Right lobe of liver (tissue), 6 donors: ENCODE measurements around the gene MYO1D. TPM values are rescaled to one million over a fixed set of nuclear protein-coding genes. Genes with fewer than 3 reads are reported as not detected.

Source experiments
- ATAC-seq, 4 donors: fragments of 200-7000 bp; cut with Tn5 transposase; one replicate each; pipeline ENCODE4 v1.9.1; 2020; ENCODE audit warnings: mild to moderate bottlenecking in 4 of 4, moderate library complexity in 4 of 4
- DNase-seq, 3 donors: peaks; one replicate each; pipeline ENCODE4 v3.0.0-alpha.2; 2020
- H3K27ac ChIP-seq, 3 donors: fragments of 200-600 bp; one replicate each; pipeline ENCODE4 v1.8.0; 2022
- H3K27me3 ChIP-seq, 2 donors: fragments of 200-600 bp; one replicate each; pipeline ENCODE4 v1.8.0; 2022
- H3K36me3 ChIP-seq, 4 donors: fragments of 200-600 bp; sonication (generic) in 1 of 4; one replicate each; pipeline versions ENCODE4 v1.5.1 to v1.8.0; 2017 to 2022; ENCODE audit warnings: control low read depth in 1 of 4
- H3K4me1 ChIP-seq, 4 donors: fragments of 200-600 bp; sonication (generic) in 1 of 4; one replicate each; pipeline versions ENCODE4 v1.5.1 to v1.8.0; 2017 to 2022; ENCODE audit warnings: control low read depth in 1 of 4
- H3K4me3 ChIP-seq, 3 donors: fragments of 200-600 bp; one replicate each; pipeline ENCODE4 v1.8.0; 2022
- H3K9me3 ChIP-seq, 4 donors: fragments of 200-600 bp; sonication (generic) in 1 of 4; one replicate each; pipeline versions ENCODE4 v1.5.1 to v1.8.0; 2017 to 2022; ENCODE audit warnings: control low read depth in 1 of 4
- POLR2A ChIP-seq: fragments of 450-650 bp; IDR thresholded peaks from one replicate; pipeline ENCODE4 v1.6.1; 2017; ENCODE audit warnings: antibody characterized with exemption, mild to moderate bottlenecking
- WGBS: methylation state at CpG from one replicate; pipeline ENCODE4 v1.1.6; 2018; ENCODE audit warnings: low coverage, low lambda C conversion rate; ENCODE audit not compliant: insufficient coverage; ENCODE audit errors: missing lambda C conversion rate; 5-methylcytosine and 5-hydroxymethylcytosine counted together
- intact Hi-C, 2 donors: fragments of 100-400 bp; cut with DNase I; formaldehyde crosslinking; loops; one replicate each; pipeline versions ENCODE4 v1.11.2 to v1.14.1; 2022
- total RNA-seq, 6 experiments: library from RNA; depleted of rRNA in 2 of 6; stranded (reverse); fragments of >200 nt in 2 of 6; fragmentation: NEBNext Ultra II Directional in 3 of 6; extraction: Animal tissue kit (Norgen Biotek cat#: 25700) in 3 of 6; gene quantifications; one replicate each; pipeline versions ENCODE4 v1.1.0 to v1.2.4, GENCODE V29; 2016 to 2023
- TF ChIP-seq, protein P1 (sequence below), 4 donors: fragments of 200-600 bp in 3 of 4; fragments of 450-650 bp in 1 of 4; IDR thresholded peaks; one replicate each; pipeline versions ENCODE4 v1.5.1 to v1.8.0; 2016 to 2022; ENCODE audit warnings: antibody characterized with exemption in 4 of 4, mild to moderate bottlenecking in 2 of 4
- donor health status: DM: no; HTN: yes; CAD: no.
- donor health status: DM: no; HTN: no; CAD: no.
- donor health status: DM: no; HTN: no; CAD: no.
- donor health status: DM: no; HTN: yes; CAD: no.
- donor health status: DM: no; HTN: yes; CAD: no.

MYO1D gene
- total RNA-seq, 6 experiments from 2014 or later, result 17.6 to 25.7 (median 21.0) TPM

DNA sequence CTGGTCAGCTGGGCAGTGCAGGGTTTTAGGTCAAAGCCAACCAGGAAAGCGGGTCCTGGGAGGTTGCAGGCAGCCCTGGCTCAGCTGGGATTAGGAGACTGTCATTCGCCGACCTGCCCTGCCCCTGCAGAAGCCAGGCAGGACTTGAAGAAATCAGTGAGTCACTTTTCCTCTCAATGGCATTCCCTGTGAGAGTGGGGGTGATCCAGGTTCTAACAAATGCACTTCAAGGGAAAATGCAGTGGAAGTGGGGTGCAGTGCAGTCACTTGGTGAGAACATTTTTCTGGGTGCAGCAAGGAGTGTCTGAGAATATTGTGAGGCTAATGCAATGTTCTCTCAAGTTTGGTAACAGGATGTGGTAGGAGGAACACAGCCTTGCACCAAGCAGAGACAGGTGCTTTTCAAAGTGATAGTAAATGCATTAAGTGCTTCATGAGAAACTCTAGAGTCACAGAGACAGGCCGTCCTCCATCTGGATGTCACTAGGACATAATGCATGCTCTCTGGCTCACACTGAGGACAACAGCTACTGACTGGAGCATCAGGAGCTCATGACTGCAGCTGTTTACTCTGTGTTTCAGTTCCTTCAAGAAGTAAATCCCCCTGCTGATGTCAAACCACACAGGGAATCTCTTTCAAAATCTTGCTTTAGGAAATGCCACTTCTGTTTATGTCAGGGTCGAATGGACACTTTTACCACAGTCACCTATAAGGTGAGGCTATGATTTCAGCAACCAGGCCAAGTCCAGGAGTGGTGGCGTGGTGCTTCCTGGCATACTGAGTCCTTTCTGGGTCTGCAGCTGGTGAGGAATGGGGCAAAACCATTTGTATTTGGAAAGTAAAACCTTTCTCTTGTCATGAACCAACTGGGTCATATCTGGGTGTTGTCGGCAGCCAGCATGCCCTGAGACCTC, 373.4 kb downstream of the MYO1D start:
- H3K27ac ChIP-seq, result peak overlapping the region in 1 of 3 donors; percentile 47

DNA sequence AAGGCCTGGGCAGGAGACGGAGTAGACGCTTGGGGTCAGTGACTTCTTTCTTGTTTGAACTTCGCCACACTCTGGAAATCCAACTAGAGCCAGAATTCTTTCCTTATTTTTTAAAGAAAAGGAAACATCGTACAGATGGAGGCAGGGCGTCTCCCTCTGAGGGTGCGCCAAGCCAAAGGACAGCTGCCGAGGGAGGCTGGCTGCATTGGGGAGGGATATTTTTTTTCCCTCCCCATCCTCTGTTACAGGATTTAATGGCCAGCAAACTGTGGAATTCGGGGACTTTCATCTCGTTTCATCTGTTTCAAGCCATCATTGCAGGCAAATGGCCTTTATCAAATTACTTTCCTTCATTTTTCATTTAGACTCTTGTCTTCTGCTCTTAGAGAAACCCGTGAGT, 374.2 kb downstream of the MYO1D start:
- 64% methylated on average over 7 of the region's 10 CpGs for WGBS
- ATAC-seq (no peak), DNase-seq (no peak)
- no peaks in the 10 kb centered on the region for H3K27me3 ChIP-seq
- H3K9me3 ChIP-seq, result no peaks in the 10 kb centered on the region
- TF ChIP-seq POLR2A, result no peak
- TF ChIP-seq, protein P1, sequence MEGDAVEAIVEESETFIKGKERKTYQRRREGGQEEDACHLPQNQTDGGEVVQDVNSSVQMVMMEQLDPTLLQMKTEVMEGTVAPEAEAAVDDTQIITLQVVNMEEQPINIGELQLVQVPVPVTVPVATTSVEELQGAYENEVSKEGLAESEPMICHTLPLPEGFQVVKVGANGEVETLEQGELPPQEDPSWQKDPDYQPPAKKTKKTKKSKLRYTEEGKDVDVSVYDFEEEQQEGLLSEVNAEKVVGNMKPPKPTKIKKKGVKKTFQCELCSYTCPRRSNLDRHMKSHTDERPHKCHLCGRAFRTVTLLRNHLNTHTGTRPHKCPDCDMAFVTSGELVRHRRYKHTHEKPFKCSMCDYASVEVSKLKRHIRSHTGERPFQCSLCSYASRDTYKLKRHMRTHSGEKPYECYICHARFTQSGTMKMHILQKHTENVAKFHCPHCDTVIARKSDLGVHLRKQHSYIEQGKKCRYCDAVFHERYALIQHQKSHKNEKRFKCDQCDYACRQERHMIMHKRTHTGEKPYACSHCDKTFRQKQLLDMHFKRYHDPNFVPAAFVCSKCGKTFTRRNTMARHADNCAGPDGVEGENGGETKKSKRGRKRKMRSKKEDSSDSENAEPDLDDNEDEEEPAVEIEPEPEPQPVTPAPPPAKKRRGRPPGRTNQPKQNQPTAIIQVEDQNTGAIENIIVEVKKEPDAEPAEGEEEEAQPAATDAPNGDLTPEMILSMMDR (IDR thresholded peaks at IDR 0.05), result no peak
- no peaks in the 10 kb centered on the region for H3K4me1 ChIP-seq
- H3K36me3 ChIP-seq, result no peaks in the 10 kb centered on the region
- peak overlapping the region in 1 of 3 donors; percentile 8 for H3K27ac ChIP-seq
- no peak overlapping the region for H3K4me3 ChIP-seq
- intact Hi-C loops, result no loop called here

More for the DNA sequence above, 373.4 kb downstream of the MYO1D start:
- intact Hi-C loops, result no loop called here
- Histone ChIP-seq H3K27me3 (no peaks in the 10 kb centered on the region), H3K4me3 (no peak overlapping the region), H3K4me1 (no peaks in the 10 kb centered on the region), H3K36me3 (no peaks in the 10 kb centered on the region), H3K9me3 (no peaks in the 10 kb centered on the region)
- TF ChIP-seq, protein P1 (IDR thresholded peaks at IDR 0.05), result no peak
- no peak for TF ChIP-seq POLR2A
- no peak for DNase-seq
- peak; percentile 59 to 73 (median 61) for ATAC-seq
- WGBS, result 56% methylated on average over 6 of the region's 7 CpGs

DNA sequence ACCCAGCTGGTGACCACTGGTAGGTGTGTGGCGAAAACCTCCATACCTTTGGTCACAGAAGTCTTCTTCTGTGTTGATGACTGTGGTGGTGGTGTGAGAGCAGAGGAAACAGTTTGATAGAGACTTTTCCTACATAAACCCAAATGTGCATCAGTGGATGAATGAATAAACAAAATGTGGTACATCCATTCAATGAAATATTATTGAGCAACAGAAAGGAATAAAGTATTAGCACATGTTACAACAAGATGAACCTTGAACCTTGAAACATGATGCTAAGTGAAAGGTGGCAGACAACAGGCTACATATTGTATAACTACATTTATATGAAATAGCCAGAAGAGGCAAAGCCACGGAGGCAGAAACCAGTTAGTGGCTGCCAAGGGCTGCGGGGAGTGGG, 374.9 kb downstream of the MYO1D start:
- Histone ChIP-seq H3K36me3 (no peaks in the 10 kb centered on the region), H3K9me3 (no peaks in the 10 kb centered on the region), H3K27me3 (no peaks in the 10 kb centered on the region), H3K4me1 (no peaks in the 10 kb centered on the region), H3K4me3 (no peak overlapping the region), H3K27ac (no peak overlapping the region)
- TF ChIP-seq, protein P1 (IDR thresholded peaks at IDR 0.05), result no peak
- TF ChIP-seq POLR2A, result no peak
- intact Hi-C loops, result no loop called here
- ATAC-seq, result no peak
- no peak for DNase-seq
- 50% methylated on average over 1 of the region's 3 CpGs for WGBS

DNA sequence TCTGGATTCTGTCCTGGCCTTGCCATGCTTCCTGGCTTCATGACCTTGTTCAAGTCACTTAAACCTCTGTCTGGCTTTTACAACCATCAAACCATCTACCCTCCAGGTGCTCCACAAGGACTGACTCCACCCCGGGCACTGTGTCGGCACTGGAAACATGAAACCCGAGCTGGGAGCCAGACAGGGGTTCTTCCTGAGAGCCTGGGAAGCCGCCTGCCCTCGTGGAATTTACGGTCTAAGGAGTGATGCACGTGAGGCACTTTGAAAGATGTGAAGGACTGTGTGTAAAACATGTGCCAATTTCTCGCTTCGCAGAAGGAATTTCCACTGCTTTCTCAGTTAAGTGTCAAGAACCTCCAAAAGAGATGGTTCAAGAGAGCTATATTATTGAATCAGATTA, 378.5 kb downstream of the MYO1D start:
- no peak for ATAC-seq
- H3K27me3 ChIP-seq, result no peaks in the 10 kb centered on the region
- WGBS, result 86% methylated on average over 9 of the region's 9 CpGs
- no peak overlapping the region for H3K4me3 ChIP-seq
- TF ChIP-seq, protein P1 (IDR thresholded peaks at IDR 0.05), result no peak
- TF ChIP-seq POLR2A, result no peak
- H3K36me3 ChIP-seq, result no peaks in the 10 kb centered on the region
- intact Hi-C loops, result no loop called here
- no peaks in the 10 kb centered on the region for H3K9me3 ChIP-seq
- no peaks in the 10 kb centered on the region for H3K4me1 ChIP-seq
- DNase-seq, result no peak
- no peak overlapping the region for H3K27ac ChIP-seq
